OCI-M2 (cell line): ENCODE measurements around the gene SREBF2.

Source experiments
- DNase-seq: peaks from one replicate; lab custom pipeline; 2025; ENCODE audit not compliant: unreplicated experiment; lab: John Stamatoyannopoulos, UW

Gene SREBF2

DNA sequence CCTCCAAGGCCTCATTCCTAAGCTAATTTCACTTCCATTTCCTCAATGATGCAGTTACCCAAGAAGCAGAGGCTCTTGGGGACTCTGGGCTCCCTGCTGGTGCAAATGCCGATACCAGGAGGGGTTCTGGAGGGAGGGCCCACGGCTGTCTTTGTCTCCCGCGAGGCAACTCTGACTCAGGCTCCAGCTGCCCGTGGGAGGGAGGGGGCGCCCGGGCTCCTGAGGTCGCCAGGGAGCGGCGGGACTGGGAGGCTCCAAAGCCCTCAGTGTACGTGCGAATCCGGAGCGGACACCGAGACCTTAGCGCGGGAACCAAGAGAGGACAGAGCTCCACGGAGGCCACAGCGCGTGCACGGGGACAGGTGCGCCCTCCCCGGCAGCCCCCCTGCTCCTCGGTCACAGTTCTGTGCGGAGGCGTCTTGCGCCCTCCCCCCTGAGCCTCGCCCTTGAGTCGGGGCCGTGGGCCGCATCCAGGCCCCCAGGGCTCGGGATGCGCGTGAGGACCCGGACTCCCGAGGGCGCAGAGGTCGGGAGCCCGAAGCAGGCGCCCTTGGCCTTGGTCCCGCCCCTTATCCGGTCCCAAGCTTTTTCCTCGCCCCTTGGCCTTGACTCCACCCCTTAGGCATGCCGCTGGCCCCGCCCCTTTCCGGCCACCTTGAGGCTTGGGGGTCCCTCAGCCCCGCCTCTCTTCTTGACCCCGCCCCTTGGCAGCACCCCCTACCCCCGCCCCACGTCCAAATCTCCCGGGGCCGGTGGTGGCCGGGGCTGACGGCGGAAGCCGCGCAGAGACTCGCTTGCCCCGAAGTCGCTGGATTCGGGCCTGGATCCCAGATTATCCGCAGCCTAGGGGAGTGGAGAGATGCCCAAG lies 86.7 kb downstream of the SREBF2 start:
- DNase-seq = no peak

- no peak for DNase-seq
These were observed 87.5 kb downstream of the SREBF2 start for GRCh38 chr22:41920271-41920976.

- no peak for DNase-seq
These were observed 89.4 kb downstream of the SREBF2 start for GRCh38 chr22:41922328-41922727.

GRCh38 chr22:41922940-41923594 lies 90.2 kb downstream of the SREBF2 start:
- no peak for DNase-seq

DNA sequence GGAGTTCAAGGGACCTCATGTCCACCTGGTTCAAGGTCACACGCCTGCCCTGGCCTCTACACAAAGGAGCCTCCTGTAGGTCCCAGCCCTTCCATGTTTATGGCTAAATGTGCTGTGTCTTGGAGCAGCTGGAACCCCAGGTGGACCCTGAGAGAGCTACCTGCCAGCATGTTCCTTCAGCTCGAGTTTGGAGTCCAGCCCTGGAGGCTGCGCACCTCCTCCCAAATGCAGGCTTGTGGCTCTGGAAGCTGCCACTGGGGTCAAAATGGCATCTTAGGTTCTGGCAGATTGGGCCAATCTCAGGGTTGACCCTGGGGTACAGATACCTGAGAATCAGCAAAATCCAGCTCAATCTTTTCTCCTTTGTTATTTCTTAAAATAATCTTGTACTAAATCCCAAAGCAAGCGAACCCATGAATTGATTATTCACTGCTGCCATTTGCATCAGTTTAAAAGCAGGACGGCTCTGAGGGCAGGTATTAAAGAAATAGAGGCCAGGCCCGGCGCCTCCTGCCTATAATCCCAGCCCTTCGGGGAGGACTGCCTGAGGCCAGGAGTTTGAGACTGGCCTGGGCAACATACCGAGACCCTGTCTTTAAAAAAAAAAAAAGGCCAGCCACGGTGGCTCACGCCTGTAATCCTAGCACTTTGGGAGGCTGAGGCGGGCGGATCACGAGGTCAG lies 90.8 kb downstream of the SREBF2 start:
- no peak for DNase-seq

DNA sequence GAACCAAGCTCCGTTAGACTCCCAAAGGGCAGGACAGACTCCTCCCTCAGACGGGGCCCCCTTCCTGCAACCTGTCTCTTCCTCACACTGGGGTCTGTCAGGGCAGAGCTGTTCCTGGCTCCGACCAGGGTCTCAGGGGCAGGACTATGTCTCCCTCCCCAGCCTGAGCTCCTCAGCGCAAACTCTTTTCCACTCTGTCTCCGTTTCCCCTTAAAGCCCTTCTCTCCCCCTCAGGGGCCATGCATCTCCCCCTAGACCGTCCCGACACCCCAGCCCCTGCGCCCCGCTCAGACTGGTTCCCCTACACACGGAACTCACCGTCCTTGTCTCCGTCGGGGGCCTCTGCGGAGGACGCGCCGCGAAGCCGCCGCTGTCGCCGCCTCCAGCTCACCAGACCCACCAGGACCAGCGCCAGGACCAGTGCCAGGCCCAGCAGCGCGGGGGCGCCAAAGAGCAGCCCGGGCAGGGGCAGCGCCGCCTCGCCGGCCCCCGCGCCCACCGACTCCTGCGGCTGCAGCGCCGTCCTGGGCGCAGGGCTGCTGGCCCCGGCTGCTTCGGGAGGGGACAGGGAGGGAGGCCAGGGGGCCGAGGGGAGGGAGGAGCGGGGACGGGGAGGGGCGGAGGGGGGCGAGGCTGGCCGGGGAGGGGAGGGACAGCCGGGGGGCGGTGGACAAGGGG lies 93.0 kb downstream of the SREBF2 start:
- DNase-seq = no peak

- DNase-seq = no peak
These were observed 94.9 kb downstream of the SREBF2 start for GRCh38 chr22:41927813-41928212.

DNA sequence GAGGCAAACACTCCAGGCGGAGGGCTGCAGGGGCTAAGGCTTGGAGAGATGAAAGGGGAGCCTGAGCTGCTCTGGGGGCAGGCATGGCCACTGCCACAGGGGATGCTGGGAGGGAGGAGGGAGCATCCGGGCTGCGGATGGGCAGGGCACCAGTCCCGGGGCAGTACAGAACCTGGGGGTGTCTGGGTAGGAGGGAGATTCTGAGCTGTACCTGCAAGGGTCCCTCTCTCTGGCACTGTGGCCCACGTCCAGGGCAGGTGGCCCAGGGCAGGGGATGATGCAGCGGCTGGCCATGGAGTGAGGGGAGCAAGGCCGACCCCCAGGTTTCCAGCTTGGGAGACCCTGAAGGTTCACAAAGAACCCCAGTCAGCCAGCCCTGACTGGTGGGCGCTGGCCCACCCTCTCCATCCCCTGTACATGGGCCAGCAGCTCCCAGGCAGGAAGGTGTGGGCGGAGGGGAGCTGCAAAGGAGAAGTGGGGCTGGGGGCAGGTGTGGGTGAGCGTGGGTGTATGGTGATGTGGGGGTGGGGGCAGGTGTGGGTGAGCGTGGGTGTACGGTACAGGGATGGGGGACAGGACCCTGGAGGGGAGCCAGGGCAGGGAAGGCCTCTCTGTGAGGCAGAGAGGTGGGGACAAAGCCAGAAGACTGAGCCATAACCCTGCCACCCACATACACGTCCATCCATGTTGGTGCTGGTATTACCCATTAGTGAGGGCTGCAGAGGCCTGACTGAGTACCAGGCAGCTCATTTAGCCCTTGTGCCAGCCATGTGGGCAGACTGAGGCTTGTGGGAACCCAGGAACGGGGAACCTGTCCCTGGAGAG lies 95.9 kb downstream of the SREBF2 start:
- DNase-seq = no peak

DNA sequence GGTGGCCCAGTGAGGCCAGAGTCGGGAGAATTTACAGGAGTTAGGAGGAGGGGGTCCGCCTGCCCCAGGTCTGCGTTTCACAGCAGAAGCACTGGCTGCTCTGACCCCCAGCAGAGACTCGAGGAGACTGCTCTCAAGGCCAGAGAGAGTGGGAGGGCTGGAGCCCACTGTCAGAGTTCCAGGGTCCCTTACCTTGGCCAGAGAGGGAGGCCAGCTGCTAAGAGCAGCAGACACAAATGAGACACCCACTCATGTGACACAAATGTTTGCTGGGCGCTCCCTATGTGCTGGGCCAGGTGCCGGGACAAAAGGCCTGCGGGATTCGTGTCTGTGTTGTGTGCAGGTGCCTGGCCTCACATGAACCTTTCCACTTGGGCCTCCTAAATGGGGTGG lies 96.5 kb downstream of the SREBF2 start:
- no peak for DNase-seq

DNA sequence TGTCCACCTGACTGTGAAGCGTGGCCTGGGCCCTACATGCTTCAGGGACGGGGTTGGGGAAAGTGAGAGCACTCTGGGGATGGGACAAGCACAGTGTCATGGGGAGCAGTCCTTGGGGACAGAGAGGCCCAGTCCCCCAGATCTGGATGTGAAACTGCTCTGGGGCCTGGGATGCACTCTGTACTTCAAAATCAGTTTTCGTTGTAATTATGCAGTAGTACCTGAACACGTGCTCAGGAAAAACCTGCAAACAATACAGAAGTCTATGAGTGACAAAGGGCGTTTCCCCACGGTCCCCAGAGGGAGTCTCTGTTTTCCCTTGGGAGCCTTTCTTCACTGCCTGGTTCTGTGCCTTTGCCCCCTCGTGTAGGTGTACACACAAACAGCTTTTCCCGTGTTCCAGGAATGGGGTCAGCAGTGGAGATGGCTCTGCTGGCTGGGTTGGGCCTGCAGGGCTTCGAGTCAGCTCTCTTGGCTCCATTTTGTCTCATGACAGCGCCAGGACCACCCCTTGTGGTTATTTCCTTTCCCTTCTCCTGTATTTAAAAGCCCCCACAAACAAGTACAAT lies 98.9 kb downstream of the SREBF2 start:
- no peak for DNase-seq

DNA sequence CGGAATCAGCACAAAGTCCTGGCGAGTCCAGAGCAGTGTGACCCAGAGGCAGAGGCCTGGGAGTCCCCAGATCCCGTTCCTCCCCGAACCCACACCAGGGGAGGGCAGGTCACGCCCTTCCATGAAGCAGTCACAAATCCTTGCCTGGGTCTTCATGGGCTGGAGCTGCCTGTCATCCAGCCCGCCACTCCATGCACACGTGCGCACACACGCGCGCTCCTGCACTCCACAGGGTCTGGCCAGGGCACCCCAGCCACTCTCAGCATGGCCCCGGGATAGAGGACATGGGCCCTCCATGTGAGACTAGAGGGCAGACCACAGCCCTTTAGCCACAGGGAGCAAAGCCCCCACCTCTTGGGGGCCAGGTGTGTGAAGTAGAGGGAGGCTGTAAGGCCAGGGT lies 99.4 kb downstream of the SREBF2 start:
- no peak for DNase-seq

DNA sequence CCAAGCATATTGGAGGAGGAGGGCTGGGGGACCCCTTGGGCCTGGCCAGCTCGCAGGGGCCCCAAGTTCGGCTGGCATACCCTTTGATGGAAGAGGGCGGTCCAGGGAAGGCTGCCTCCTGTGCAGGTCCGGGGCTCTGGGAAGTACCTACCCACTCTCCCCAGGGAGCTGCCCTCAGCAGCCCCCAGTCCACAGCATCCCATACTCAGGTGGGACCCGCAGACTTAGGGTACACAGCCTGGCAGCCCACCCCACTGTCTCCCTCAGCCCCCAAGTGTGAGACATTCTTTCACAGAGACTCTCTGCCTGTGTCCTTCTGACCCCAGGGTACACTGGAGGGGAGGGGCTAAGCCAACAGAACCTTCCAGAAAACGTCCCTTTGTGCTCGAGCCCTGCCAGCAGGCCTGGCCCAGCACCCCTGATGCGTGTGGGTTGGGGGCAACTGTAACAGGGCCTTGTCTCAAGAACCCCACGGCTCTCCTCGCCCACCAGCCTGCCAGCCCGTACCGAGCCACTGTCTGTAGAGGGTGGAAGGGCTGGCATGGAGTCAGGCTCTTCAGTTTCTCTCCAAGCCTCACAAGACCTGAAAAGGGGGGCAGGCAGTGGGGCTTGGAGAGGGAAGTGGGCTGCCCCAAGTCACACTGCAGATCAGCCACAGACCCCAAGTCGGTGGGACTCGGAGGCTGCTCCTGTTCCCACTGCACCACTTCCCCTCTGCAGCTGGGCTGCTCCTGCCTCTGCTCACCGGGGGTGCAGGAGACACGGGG lies 100.7 kb downstream of the SREBF2 start:
- DNase-seq = no peak

GRCh38 chr22:41934284-41935014 lies 101.5 kb downstream of the SREBF2 start:
- no peak for DNase-seq

DNA sequence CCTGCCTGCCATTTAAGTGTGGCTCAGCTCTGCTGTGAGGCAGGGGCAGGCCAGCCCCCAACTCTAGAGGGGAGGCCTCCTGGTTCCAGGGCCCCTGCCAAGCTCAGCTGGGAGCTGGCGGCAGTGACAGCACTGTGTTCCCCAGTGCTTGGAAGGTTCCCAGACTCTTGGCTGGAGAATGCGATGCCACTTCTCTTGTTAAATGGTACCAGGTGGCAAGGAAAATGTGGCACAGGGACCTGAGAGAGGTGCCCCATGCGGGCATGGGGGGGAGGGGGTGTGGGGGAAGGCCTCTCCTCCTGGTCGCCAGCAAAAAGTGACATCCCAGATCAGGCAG lies 102.1 kb downstream of the SREBF2 start:
- DNase-seq = no peak

GRCh38 chr22:41935509-41935908 lies 102.6 kb downstream of the SREBF2 start:
- no peak for DNase-seq

- no peak for DNase-seq
These were observed 103.9 kb downstream of the SREBF2 start for GRCh38 chr22:41936894-41937169.

- DNase-seq = no peak
These were observed 107.3 kb downstream of the SREBF2 start for GRCh38 chr22:41939981-41940831.
